IPS-18c (cell line): ENCODE data around the gene ADSS2.

Source experiments
- H3K4me3 ChIP-seq: 2 replicates; pipeline ENCODE4 v1.7.0; 2013; ENCODE audit warnings: low read depth, mild to moderate bottlenecking, low read length, moderate library complexity; ENCODE audit not compliant: insufficient read depth
- H3K9me3 ChIP-seq: one replicate; pipeline ENCODE4 v1.6.1; 2013; ENCODE audit warnings: mild to moderate bottlenecking, low read length, moderate library complexity; ENCODE audit not compliant: control insufficient read depth, insufficient read depth

ADSS2 gene

DNA sequence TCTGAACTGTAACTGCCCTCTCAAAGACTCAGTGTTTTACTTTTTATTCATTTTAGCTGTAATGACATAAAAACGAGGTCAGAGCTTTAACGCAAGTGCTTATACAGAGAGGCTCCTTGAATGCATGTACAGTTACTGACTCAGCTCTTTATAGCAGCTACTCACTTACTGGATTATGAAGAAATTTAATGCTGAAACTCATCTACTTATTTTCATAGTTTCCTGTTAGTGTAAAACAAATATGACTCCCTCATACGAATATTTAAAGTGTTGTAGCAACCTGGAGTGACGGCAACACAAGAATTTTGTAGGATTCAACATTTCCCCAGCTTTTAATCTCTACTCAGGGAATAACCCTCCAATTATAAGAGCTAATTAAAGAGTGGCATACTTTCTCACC lies 32.7 kb downstream of the ADSS2 start:
- no peak overlapping the region for H3K4me3 ChIP-seq

DNA sequence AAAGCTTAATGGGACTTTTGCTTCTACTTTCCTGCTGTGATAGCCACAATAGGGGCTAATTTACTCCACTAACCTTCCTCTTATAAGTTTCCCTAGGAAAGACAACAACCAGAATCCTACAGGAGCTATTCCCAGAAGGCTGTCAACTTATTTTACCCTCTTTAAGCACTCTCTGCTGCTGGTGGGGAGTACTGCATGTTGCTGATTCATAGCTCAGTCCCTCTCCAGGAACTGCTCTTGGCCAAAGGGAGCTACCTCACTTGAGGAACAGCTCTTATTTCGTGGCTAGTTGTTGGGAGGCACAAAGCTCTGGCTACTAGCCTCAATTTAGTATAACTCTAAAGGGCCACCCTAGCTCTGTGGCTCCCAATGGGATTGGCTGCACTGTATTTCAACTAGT lies 37.2 kb downstream of the ADSS2 start:
- Histone ChIP-seq H3K4me3 (no peak overlapping the region), H3K9me3 (no peaks in the 10 kb centered on the region)

More for the DNA sequence above, 32.7 kb downstream of the ADSS2 start:
- H3K9me3 ChIP-seq, result no peaks in the 10 kb centered on the region

- H3K9me3 ChIP-seq, result no peaks in the 10 kb centered on the region
These were observed 38.0 kb downstream of the ADSS2 start for GRCh38 chr1:244413736-244414135.

GRCh38 chr1:244412176-244412575 lies 39.5 kb downstream of the ADSS2 start:
- Histone ChIP-seq H3K4me3 (no peak overlapping the region), H3K9me3 (no peaks in the 10 kb centered on the region)

More at GRCh38 chr1:244413736-244414135, 38.0 kb downstream of the ADSS2 start:
- H3K4me3 ChIP-seq, result no peak overlapping the region

DNA sequence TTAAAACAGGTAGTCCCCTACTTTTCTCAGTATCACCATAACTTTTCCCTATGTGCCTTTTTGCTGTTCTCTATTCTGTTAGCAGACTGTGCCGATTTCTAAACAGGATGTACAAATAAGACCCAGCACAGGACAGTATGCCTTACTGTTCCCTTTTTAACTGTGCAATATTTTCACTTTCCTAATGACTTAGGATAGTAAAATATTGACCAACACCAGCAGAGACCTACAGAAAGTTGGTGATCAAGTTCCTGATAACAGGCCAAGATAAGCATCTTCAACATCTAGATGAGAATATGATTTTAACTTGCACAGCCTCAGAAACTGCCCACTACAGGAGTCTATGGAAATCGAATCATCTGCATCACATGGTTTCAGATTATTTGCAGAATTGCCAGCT lies 42.0 kb downstream of the ADSS2 start:
- H3K9me3 ChIP-seq, result no peaks in the 10 kb centered on the region
- no peak overlapping the region for H3K4me3 ChIP-seq

GRCh38 chr1:244406337-244406736 lies 45.4 kb downstream of the ADSS2 start:
- H3K9me3 ChIP-seq, result no peaks in the 10 kb centered on the region
- no peak overlapping the region for H3K4me3 ChIP-seq

DNA sequence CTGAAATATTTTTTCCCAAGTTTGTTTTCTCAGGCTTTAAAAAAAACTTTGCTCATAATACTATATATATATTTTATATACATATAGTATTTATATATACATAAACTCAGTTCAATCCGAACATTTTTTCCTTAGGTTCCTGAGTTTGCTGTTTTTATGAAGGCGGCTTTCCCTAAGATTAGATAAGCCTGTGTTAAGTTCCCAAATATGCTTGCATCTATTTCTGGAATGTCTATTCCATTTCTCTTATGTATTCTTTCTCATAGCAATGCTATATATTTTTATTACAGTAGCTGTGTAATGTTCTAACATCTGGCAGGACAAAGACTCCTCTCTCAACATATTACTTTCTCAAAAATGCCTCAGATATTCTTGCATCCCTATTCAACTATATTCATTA lies 45.9 kb downstream of the ADSS2 start:
- H3K4me3 ChIP-seq, result no peak overlapping the region
- H3K9me3 ChIP-seq, result no peaks in the 10 kb centered on the region

DNA sequence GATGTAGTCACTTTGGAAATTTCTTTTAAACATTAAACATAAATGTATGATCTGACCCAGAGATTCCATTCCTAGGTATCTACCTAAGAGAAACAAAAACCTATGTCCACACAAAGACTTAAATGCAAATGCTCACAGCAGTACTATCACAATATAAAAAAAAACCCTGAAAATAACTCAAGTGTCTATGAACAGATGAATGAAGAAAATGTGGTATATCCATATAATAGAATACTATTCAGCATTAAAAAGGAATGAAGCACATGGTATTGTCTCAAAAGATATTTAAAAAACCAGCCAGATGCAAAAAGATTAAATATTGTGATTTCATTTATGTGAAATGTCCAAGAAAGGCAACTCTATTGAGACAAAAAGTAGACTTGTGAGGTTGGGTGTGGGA lies 48.3 kb downstream of the ADSS2 start:
- Histone ChIP-seq H3K4me3 (no peak overlapping the region), H3K9me3 (no peaks in the 10 kb centered on the region)

GRCh38 chr1:244400974-244401373 lies 50.7 kb downstream of the ADSS2 start:
- Histone ChIP-seq H3K4me3 (no peak overlapping the region), H3K9me3 (no peaks in the 10 kb centered on the region)

DNA sequence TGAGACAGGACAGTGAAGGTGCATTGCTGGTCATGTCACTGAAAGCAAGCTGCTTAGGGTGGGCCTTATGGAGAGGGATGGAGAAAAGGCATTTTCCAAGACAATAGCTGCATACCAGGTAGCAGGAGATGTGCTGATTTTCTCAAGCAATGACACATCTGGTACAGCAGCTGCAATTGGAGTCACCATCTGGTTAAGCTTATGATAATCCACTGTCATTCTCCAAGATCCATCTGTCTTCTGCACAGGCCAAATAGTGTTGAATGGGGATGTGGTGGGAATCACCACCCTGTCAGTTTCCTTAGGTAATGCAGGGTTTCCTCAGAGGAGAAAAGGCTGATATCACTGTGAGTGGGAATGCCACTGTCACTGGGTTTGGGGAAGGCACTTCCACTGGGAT lies 54.6 kb downstream of the ADSS2 start:
- H3K9me3 ChIP-seq, result no peaks in the 10 kb centered on the region
- no peak overlapping the region for H3K4me3 ChIP-seq

- no peaks in the 10 kb centered on the region for H3K9me3 ChIP-seq
- no peak overlapping the region for H3K4me3 ChIP-seq
These were observed 55.7 kb downstream of the ADSS2 start for GRCh38 chr1:244395965-244396364.

GRCh38 chr1:244394826-244395765 lies 56.6 kb downstream of the ADSS2 start:
- Histone ChIP-seq H3K9me3 (no peaks in the 10 kb centered on the region), H3K4me3 (no peak overlapping the region)

DNA sequence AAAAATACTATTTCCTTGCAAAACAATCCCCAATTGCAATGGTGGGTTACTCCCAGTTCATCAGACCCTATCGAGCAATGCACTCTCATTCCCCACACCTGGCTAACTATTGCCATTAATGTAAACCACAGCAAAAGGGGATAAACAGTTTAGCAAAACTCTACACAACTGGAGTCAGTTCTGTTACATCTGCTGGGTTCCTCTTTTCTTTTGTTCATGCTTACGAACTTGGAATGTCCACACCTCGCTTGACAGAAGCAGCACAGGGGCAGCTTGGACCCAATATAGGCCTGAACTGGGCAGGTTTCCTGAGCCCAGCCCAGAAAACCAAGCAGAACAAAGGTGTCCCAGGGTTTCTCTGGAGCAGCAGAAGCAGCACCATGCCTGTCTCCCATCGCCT lies 57.4 kb downstream of the ADSS2 start:
- Histone ChIP-seq H3K9me3 (no peaks in the 10 kb centered on the region), H3K4me3 (no peak overlapping the region)

- no peak overlapping the region for H3K4me3 ChIP-seq
- no peaks in the 10 kb centered on the region for H3K9me3 ChIP-seq
These were observed 58.0 kb downstream of the ADSS2 start for GRCh38 chr1:244393604-244394176.

DNA sequence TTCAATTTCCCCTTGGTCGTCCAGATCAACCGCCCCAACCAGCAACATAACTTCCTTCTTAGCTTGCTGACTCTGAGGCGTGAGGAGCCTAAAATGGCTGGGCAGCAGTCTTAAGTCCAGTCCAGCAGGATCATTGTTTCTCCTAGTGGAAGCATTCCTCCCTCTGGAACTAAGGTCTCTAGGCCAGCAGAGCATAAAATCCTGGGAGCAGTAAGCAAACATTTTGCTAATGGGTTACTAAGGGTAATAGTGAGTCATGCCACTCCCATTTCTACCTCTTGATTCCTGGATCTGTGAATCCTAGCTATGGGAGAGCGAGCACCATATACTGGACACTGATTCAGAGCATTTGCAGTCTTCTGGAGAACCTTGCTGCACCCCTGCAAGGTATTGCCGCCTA lies 59.9 kb downstream of the ADSS2 start:
- no peaks in the 10 kb centered on the region for H3K9me3 ChIP-seq
- no peak overlapping the region for H3K4me3 ChIP-seq

DNA sequence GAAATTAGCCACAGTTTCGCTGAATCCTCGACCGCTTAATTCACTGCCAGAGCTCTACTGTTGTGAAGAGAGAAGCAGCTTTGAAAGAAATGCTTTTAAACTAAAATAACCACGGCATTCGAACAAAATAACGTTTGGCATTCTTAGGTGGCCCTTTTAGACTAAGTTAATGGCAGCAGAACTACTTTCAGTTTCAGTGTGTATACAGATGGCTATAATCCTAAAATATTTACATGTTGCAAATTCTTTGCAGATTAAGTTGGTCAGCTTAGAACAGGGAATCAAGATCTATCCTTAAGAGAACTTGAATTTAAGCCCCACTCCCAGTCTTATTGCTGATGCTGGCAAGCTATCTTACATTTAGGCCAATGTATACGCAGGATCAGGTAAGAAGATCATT lies 62.7 kb downstream of the ADSS2 start:
- no peak overlapping the region for H3K4me3 ChIP-seq
- no peaks in the 10 kb centered on the region for H3K9me3 ChIP-seq

DNA sequence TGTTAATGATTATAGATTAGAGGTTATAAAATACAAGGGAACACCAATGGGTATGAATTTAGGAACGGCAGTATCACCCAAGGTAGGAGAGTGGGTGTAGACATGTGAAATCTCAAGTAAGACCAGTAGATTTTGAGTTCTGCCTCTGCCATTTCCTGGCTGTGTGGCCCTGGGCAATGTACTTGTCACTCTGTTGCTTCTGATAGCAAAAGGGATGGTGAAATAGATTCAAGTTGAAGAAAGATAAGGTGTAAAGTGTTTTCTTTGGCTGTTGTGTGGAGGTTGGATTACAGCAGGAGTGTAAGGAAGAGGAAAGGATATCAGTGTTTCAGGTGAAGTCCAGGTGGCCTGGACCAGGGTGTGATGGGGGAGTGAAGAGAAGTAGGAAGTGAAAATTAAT lies 64.3 kb downstream of the ADSS2 start:
- Histone ChIP-seq H3K4me3 (no peak overlapping the region), H3K9me3 (no peaks in the 10 kb centered on the region)

- Histone ChIP-seq H3K9me3 (no peaks in the 10 kb centered on the region), H3K4me3 (no peak overlapping the region)
These were observed 65.1 kb downstream of the ADSS2 start for GRCh38 chr1:244386595-244386994.
